Measurements from ENCODE around the gene NLRP1.
A peak's percentile ranks its signal among the peaks of the same experiment; 100 is the strongest.

NLRP1 gene

GRCh38 chr17:5557485-5557884 is 26.8 kb downstream of the NLRP1 start:
- peak; percentile 61 for DNase-seq (ENCODE audit: low read depth, low spot score)

- DNase-seq (ENCODE audit: low read depth, low spot score) = peak; percentile 49
Measured at GRCh38 chr17:5555254-5555653, 29.1 kb downstream of the NLRP1 start.

GRCh38 chr17:5553479-5553878 is 30.8 kb downstream of the NLRP1 start:
- DNase-seq (ENCODE audit: low read depth, low spot score) = no peak

- DNase-seq (ENCODE audit: low read depth, low spot score) = no peak
Measured at GRCh38 chr17:5552841-5553240, 31.5 kb downstream of the NLRP1 start.

GRCh38 chr17:5545051-5545987 is 39.0 kb downstream of the NLRP1 start:
- peak; percentile 12 for DNase-seq (ENCODE audit: low read depth, low spot score)

- DNase-seq (ENCODE audit: low read depth, low spot score) = no peak
Measured at GRCh38 chr17:5544115-5544514, 40.2 kb downstream of the NLRP1 start.

GRCh38 chr17:5541610-5542202 is 42.6 kb downstream of the NLRP1 start:
- no peak for DNase-seq (ENCODE audit: low read depth, low spot score)

- DNase-seq (ENCODE audit: low read depth, low spot score) = no peak
Measured at GRCh38 chr17:5540321-5540720, 44.0 kb downstream of the NLRP1 start.

- DNase-seq (ENCODE audit: low read depth, low spot score) = no peak
Measured at GRCh38 chr17:5539286-5539685, 45.0 kb downstream of the NLRP1 start.

- peak; percentile 30 for DNase-seq (ENCODE audit: low read depth, low spot score)
Measured at GRCh38 chr17:5536866-5537650, 47.3 kb downstream of the NLRP1 start.

- DNase-seq (ENCODE audit: low read depth, low spot score) = no peak
Measured at GRCh38 chr17:5535436-5535835, 48.9 kb downstream of the NLRP1 start.

GRCh38 chr17:5533486-5534315 is 50.6 kb downstream of the NLRP1 start:
- no peak for DNase-seq (ENCODE audit: low read depth, low spot score)

- no peak for DNase-seq (ENCODE audit: low read depth, low spot score)
Measured at GRCh38 chr17:5532581-5532980, 51.7 kb downstream of the NLRP1 start.

GRCh38 chr17:5531085-5531418 is 53.3 kb downstream of the NLRP1 start:
- DNase-seq (ENCODE audit: low read depth, low spot score) = no peak

- no peak for DNase-seq (ENCODE audit: low read depth, low spot score)
Measured at GRCh38 chr17:5530265-5531084, 53.8 kb downstream of the NLRP1 start.

- DNase-seq (ENCODE audit: low read depth, low spot score) = no peak
Measured at GRCh38 chr17:5527601-5528250, 56.6 kb downstream of the NLRP1 start.

GRCh38 chr17:5526821-5527598 is 57.3 kb downstream of the NLRP1 start:
- DNase-seq (ENCODE audit: low read depth, low spot score) = peak; percentile 95

- no peak for DNase-seq (ENCODE audit: low read depth, low spot score)
Measured at GRCh38 chr17:5523249-5523648, 61.1 kb downstream of the NLRP1 start.

- no peak for DNase-seq (ENCODE audit: low read depth, low spot score)
Measured at GRCh38 chr17:5522476-5522875, 61.8 kb downstream of the NLRP1 start.

Data from astrocyte of the hippocampus (primary cell).